HCT116 (cell line): Measurements from ENCODE around the gene STK38L. TPM values are rescaled to one million over a fixed set of nuclear protein-coding genes. Genes with fewer than 3 reads are reported as not detected.

ENCODE experiments used
- ATAC-seq: fragments of 200-7000 bp; cut with Tn5 transposase; 2 replicates; pipeline ENCODE4 v1.9.1; 2020; ENCODE audit warnings: mild to moderate bottlenecking, moderate library complexity
- BruUV-seq: library from RNA; stranded (reverse); fragments of 400-500 nt; replicated peaks from 2 replicates; lab custom pipeline; 2021; lab: Mats Ljungman, UMichigan
- CTCF ChIA-PET: fragments of 300-600 bp; sonication (Branson Sonifier 250); formaldehyde crosslinking; loops from one replicate; lab custom pipeline; 2021; ENCODE audit warnings: antibody characterized with exemption; lab: Charles Lee
- POLR2A ChIA-PET: fragments of 300-600, 350-600 bp; sonication (Branson Sonifier 250); formaldehyde crosslinking; loops from one replicate; lab custom pipeline; 2021; ENCODE audit warnings: antibody characterized with exemption; lab: Charles Lee
- RAD21 ChIA-PET, 2 experiments: fragments of 300-600 bp; sonication (Branson Sonifier 250); formaldehyde crosslinking; loops; one replicate each; lab custom pipeline; 2023; ENCODE audit warnings: low total read pairs in 2 of 2; ENCODE audit not compliant: uncharacterized antibody in 2 of 2, unreplicated experiment in 2 of 2, low non-redundant PET in 1 of 2; lab: Charles Lee
- DNase-seq: peaks from one replicate; pipeline ENCODE4 v3.0.0-alpha.2; 2010; ENCODE audit warnings: low read depth, low spot score
- H2AFZ ChIP-seq: fragments of 200-600 bp; shearing (Covaris generic), sonication (generic); 2 replicates; pipeline ENCODE4 v1.6.1; 2017; ENCODE audit warnings: low read depth, mixed run types, mixed read lengths, antibody characterized with exemption, low read length; ENCODE audit not compliant: poor library complexity, severe bottlenecking
- H3K27ac ChIP-seq: 2 replicates; pipeline ENCODE4 v1.5.1; 2012; ENCODE audit warnings: low read depth, low read length
- H3K27me3 ChIP-seq: fragments of 200-600 bp; sonication (generic); 2 replicates; pipeline ENCODE4 v1.6.1; 2016; ENCODE audit warnings: mixed run types, low read length, mixed read lengths; ENCODE audit not compliant: insufficient read depth
- H3K36me3 ChIP-seq, 2 experiments: fragments of 200-500 bp in 1 of 2; fragments of 200-600 bp in 1 of 2; sonication (Bioruptor generic) in 1 of 2; sonication (generic) in 1 of 2; 2 replicates each; pipeline versions ENCODE4 v1.5.1 to v1.6.1; 2014 to 2016; ENCODE audit warnings: low read length in 2 of 2, inconsistent platforms in 1 of 2, mixed read lengths in 1 of 2, mixed run types in 1 of 2; ENCODE audit not compliant: insufficient read depth in 2 of 2, control insufficient read depth in 1 of 2
- H3K4me1 ChIP-seq, 2 experiments: fragments of 200-600 bp in 1 of 2; sonication (generic) in 1 of 2; 2 replicates each; pipeline versions ENCODE4 v1.5.1 to v1.6.1; 2012 to 2017; ENCODE audit warnings: low read length in 2 of 2, inconsistent platforms in 1 of 2, mild to moderate bottlenecking in 1 of 2, mixed read lengths in 1 of 2, mixed run types in 1 of 2, moderate library complexity in 1 of 2; ENCODE audit not compliant: insufficient read depth in 2 of 2, control insufficient read depth in 1 of 2
- H3K4me2 ChIP-seq: fragments of 200-600 bp; sonication (generic); 2 replicates; pipeline ENCODE4 v1.6.1; 2017; ENCODE audit warnings: mixed run types, low read length, mixed read lengths
- H3K4me3 ChIP-seq, 2 experiments: fragments of 200-600 bp in 1 of 2; sonication (generic) in 1 of 2; replicated peaks in 1 of 2; 2 replicates each; pipeline ENCODE4 v1.5.1; 2011 to 2016; ENCODE audit warnings: low read length in 2 of 2, control low read depth in 1 of 2, low read depth in 1 of 2, mild to moderate bottlenecking in 1 of 2, mixed read lengths in 1 of 2, mixed run types in 1 of 2
- H3K79me2 ChIP-seq: fragments of 200-600 bp; sonication (generic); 2 replicates; pipeline ENCODE4 v1.6.1; 2017; ENCODE audit warnings: mild to moderate bottlenecking, mixed run types, low read length, moderate library complexity, mixed read lengths; ENCODE audit not compliant: insufficient read depth
- H3K9ac ChIP-seq: fragments of 200-600 bp; sonication (generic); 2 replicates; pipeline ENCODE4 v1.6.1; 2016; ENCODE audit warnings: low read length, mixed read lengths
- H3K9me2 ChIP-seq: fragments of 200-600 bp; sonication (generic), shearing (Covaris generic); 2 replicates; pipeline ENCODE4 v1.6.1; 2017; ENCODE audit warnings: mixed run types, mild to moderate bottlenecking, moderate library complexity; ENCODE audit not compliant: insufficient read depth
- H3K9me3 ChIP-seq, 2 experiments: fragments of 200-500 bp in 1 of 2; fragments of 200-600 bp in 1 of 2; sonication (Bioruptor generic) in 1 of 2; sonication (generic) in 1 of 2; 2 replicates each; pipeline ENCODE4 v1.6.1; 2014 to 2017; ENCODE audit warnings: low read length in 2 of 2, mixed read lengths in 2 of 2, inconsistent platforms in 1 of 2, low read depth in 1 of 2, mild to moderate bottlenecking in 1 of 2, mixed run types in 1 of 2, moderate library complexity in 1 of 2; ENCODE audit not compliant: control insufficient read depth in 1 of 2, insufficient read depth in 1 of 2
- H4K20me1 ChIP-seq: fragments of 200-600 bp; sonication (generic), shearing (Covaris generic); 2 replicates; pipeline ENCODE4 v1.6.1; 2017; ENCODE audit warnings: mixed run types, mild to moderate bottlenecking, moderate library complexity; ENCODE audit not compliant: insufficient read depth
- ATF3 ChIP-seq: IDR thresholded peaks from 2 replicates; pipeline ENCODE4 v1.6.1; 2012
- CBX3 ChIP-seq: IDR thresholded peaks from 2 replicates; pipeline ENCODE4 v1.6.1; 2012; ENCODE audit warnings: low read depth
- ELF1 ChIP-seq: IDR thresholded peaks from 2 replicates; pipeline ENCODE4 v1.6.1; 2012; ENCODE audit warnings: low read depth, borderline replicate concordance
- EZH2phosphoT487 ChIP-seq: fragments of 200-600 bp; IDR thresholded peaks from 2 replicates; pipeline ENCODE4 v1.6.1; 2018; ENCODE audit warnings: antibody characterized with exemption, borderline replicate concordance
- MAX ChIP-seq: IDR thresholded peaks from 2 replicates; pipeline ENCODE4 v1.6.1; 2012
- REST ChIP-seq: IDR thresholded peaks from 2 replicates; pipeline ENCODE4 v1.6.1; 2012; ENCODE audit warnings: low read depth
- SRF ChIP-seq: IDR thresholded peaks from 2 replicates; pipeline ENCODE4 v1.6.1; 2012; ENCODE audit warnings: low read depth
- YY1 ChIP-seq: IDR thresholded peaks from 2 replicates; pipeline ENCODE4 v1.6.1; 2011; ENCODE audit warnings: low read length, low read depth, moderate library complexity, mild to moderate bottlenecking; ENCODE audit not compliant: insufficient replicate concordance; ENCODE audit errors: extremely low read depth
- intact Hi-C: fragments of 100-400 bp; cut with micrococcal nuclease; formaldehyde crosslinking; loops from 2 replicates; pipeline ENCODE4 v1.10.0; 2022
- total RNA-seq: library from RNA; stranded (reverse); gene quantifications from one replicate; pipeline ENCODE4 v1.2.1, GENCODE V29; 2021; ENCODE audit not compliant: unreplicated experiment

Gene STK38L
- total RNA-seq, 1 experiment from 2014 or later, result 23.9 TPM

- ChIA-PET RAD21 (no interaction called here), POLR2A (no interaction called here), CTCF (no interaction called here)
- TF ChIP-seq EZH2phosphoT487 (no peak), YY1 (no peak), ELF1 (no peak), CBX3 (no peak), MAX (no peak)
- no TSS peak for BruUV-seq
- Histone ChIP-seq H3K4me3 (no peak overlapping the region), H3K4me2 (no peak overlapping the region), H3K4me1 (peaks cover 12 to 25% of the 10 kb centered on the region in 2 experiments), H3K36me3 (no peaks in the 10 kb centered on the region), H3K79me2 (peaks cover 19% of the 10 kb centered on the region), H3K27ac (no peak overlapping the region), H2AFZ (no peak overlapping the region), H3K9me2 (no peaks in the 10 kb centered on the region), H3K27me3 (no peaks in the 10 kb centered on the region), H4K20me1 (no peaks in the 10 kb centered on the region), H3K9me3 (no peaks in the 10 kb centered on the region), H3K9ac (no peak overlapping the region)
- ATAC-seq (no peak), DNase-seq (no peak)
- intact Hi-C loops, result no loop called here
Measured at GRCh38 chr12:27336282-27336653, 92.2 kb downstream of the STK38L start.

GRCh38 chr12:27337376-27337775 lies 93.3 kb downstream of the STK38L start:
- TF ChIP-seq REST (no peak), ATF3 (no peak), SRF (no peak)
- Histone ChIP-seq H3K9me3 (no peaks in the 10 kb centered on the region), H3K36me3 (no peaks in the 10 kb centered on the region), H4K20me1 (no peaks in the 10 kb centered on the region), H3K4me3 (no peak overlapping the region), H3K4me1 (peaks cover 6 to 17% of the 10 kb centered on the region in 2 experiments), H3K9me2 (no peaks in the 10 kb centered on the region), H3K9ac (no peak overlapping the region), H3K27ac (no peak overlapping the region), H3K27me3 (no peaks in the 10 kb centered on the region), H3K4me2 (no peak overlapping the region), H2AFZ (no peak overlapping the region), H3K79me2 (peaks cover 30% of the 10 kb centered on the region)
- CTCF ChIA-PET, result interaction anchor here (0.9 kb wide), 1 partner anchor 47 kb away, joined by 3 read pairs; no protein-coding TSS in a partner anchor
- intact Hi-C loops, result no loop called here
- ATAC-seq, result no peak
- BruUV-seq, result no TSS peak
- RAD21 ChIA-PET, result no interaction called here
- no peak for DNase-seq
- POLR2A ChIA-PET, result no interaction called here
